GM18519 (cell line): Measurements from ENCODE around the gene ARL6.
"Not testable (repeated sequence)": the region's sequence is repeated elsewhere in the genome, so short reads cannot be mapped to it uniquely, and the experiment has no call there.

Experiments
- ATAC-seq: cut with Tn5 transposase; IDR thresholded peaks from one replicate; pipeline ENCODE4 v1.9.1; 2021; ENCODE audit warnings: mild to moderate bottlenecking, moderate library complexity; ENCODE audit not compliant: unreplicated experiment, low FRiP score

ARL6 gene

DNA sequence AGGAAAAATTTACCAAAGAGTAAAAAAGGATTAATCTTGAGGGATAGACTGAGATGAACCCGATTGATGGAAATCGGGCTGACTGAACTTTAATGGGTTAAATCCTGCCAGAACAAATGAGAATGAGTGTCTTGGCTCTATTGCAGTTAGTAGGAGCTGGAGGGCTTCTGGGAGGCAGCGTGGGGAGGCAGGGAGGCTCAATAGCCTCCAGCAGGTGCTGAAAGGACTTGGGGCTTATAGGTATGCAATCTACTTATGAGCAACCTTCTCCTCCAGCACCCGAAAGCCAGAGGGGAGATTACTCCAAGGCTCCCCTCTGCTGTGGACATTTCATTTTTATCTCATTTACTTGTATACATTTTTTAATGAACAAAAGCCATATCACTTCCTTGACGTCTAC lies 56.2 kb downstream of the ARL6 start:
- ATAC-seq = no peak

DNA sequence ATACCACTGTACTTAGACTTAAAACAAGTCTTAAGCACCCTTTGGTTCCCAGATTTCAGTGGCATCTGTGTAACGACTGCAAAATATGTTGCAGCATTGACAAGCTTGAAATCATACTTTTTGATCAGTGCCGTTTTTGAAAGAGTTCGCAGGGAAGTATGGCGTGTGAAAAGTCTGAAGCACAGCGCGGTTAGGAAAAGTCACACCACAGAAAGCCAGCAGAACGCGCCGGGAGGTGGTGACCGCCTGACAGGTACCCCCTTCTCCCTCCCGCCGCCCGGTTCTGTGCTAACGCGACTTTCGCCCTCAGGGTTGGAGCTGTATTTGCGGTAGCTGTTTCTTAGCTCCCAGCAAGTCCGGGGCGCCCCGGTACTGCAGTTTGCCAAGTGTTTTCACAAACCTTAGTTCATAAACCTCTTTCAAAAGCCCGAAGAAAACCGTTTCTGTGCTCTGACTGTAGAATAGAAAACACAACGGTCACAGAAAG lies 56.8 kb downstream of the ARL6 start:
- ATAC-seq = peak; percentile 35

DNA sequence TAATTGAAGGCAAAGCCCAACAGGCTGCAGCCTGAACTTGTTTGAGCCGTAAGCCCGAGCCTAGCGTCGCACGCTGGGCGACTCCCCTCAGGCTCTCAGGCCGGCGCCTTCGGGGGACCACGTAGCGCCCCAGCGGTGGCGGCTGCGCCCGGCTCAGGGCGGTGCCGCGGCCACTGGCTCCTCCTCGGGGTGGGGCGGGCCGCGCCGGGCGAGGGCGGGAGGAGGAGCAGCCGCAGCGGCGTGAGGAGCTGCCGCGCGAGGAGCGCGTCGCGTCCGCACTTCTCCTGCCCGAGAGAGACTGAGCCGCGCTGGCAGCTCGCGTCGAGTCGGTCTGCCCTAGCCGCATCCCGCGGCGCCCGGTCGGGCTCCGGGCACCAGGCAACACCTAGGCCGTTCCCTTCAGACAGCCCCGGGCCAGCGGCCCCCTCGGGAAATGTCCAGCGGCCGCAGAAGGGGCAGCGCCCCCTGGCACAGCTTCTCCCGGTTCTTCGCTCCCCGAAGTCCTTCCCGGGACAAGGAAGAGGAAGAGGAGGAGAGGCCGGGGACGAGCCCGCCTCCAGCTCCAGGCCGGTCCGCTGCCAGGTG lies 57.3 kb downstream of the ARL6 start, which contains the start of gene CRYBG3:
Gene CRYBG3 (plus strand): TSS at position 238 of the 585 bp plus-strand sequence. CDS start 196 bp downstream, at position 434.
- ATAC-seq = peak; percentile 98

DNA sequence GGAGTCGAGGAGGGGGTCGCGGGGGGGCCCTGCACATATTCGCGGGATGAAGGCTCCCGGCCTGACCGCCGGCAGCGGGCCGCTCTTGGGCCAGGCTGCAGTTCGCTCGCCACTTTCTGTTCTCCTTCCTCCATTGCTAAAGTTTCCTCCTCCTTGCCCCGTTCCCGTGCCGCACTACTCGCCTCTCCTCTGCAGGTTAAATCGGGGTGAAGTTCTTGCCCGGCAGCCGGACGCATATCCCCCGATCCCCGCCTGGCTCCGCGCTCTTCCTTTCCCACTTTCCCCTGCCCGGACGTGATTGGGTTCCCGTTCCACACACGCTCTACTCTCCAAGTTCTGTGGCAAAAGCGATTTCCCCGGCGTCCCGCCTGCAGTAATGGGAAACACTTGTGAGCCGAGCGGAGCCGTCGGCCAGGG lies 57.8 kb downstream of the ARL6 start:
- no peak for ATAC-seq

DNA sequence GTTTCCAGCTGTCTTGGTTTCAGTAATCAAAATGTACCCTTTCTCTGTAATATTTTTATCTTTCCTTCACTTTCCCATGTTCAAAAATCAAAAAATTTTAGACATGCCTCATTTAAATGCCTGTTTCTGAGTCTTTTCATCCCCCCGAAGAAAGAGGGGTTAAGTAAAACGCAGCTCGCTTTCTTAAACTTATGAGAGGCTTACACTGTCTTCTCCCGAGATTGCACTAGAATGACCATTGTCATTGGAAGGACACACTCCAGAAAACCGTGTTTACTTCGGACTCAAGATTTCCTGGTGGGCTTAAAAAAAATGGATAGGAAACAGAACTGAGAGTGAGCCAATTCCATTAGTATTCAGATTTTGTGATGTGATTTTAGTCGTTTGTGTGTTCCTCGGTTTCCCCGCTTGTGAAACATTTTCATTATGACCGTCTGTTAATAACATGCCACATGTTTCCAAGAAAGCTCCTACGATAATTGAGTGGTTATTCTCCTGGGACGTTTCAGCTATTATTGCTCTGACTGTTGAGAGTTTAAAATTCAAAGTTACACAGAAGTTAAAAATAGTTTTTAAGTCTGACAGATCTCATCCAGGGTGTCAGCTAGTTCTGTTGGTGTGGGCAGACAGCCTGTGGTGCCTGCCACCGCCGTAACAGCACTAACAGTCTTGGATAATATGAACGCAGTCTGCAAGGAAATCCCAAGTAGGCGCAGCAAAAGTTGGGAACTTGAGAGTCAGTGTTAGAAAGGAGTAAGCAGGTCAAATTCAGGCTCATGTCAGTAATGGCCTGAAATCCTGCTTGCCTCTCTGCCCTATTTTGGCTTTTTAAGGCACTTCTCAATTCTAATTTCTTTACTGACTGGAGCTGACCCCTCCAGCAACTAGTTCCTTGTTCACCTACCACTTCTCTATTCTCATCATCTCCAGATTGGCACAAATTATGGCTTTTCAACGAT lies 58.8 kb downstream of the ARL6 start:
- ATAC-seq = no peak

DNA sequence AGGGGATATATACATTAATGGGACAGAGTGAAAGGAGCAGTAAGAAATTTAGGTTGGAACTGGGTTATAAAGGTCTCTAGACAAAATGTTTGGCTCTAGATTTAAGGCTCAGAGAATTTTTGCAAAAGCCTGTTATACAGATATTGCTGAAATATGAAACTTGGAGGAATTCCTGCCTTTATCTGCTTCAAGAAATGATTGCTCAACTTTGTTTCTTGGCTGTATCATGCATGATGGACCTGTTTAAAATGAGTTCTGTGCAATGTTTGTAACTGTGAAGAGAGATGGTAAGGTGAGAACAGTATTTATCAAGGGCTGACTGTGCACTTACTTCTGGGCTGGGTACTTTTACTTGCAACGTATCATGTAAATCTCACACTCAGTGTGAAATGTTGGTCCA lies 60.5 kb downstream of the ARL6 start:
- no peak for ATAC-seq

DNA sequence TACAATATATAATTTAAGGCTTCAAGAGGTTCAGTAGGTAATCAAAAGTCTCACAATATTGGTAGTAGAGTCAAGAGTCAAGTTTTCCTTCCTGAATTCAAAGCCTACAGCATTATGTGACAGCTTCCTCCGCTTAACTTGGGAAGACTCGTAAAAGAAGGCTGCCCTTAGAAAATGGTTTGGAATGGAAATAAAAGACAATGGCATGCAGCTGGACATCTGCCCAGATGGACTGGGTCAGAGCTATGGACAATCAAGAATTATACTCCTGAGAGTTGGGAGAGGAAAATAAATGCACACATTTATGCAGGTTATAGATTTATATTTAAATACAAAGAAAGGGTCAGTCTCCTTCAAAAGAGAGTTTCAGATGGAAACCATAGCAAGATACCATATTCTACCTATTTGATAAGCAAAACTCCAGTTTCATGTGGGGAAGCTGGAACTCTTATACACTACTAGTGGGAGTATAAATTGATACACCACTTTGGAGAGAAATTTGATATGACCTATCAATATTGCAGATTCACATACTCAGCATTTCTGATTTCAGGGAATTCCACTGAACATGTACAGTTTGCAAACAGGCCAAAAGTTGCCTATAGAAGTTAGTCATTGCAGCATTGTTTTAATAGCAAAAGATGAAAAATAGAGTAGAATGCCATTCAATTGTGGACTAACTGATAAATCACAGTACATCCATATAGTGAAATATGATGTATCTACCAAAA lies 63.3 kb downstream of the ARL6 start:
- no peak for ATAC-seq

DNA sequence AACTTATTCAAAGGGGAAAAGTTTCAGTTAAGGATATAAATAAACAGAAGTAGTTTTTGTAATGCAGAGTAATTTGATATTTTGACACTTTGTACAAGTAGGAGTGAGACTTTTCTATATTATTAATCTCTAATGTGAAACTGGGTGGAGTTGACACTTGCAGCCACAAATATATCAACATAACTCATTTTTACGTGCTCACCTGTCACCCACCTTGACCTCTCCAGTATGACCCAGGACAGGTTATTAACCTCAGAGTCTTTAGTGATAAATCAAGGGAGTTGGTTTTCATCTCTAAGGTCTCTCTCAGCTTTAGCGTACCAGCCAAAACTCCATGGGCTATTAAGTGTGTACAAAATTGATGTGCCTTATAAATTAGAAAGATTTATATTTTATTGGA lies 64.6 kb downstream of the ARL6 start:
- no peak for ATAC-seq

DNA sequence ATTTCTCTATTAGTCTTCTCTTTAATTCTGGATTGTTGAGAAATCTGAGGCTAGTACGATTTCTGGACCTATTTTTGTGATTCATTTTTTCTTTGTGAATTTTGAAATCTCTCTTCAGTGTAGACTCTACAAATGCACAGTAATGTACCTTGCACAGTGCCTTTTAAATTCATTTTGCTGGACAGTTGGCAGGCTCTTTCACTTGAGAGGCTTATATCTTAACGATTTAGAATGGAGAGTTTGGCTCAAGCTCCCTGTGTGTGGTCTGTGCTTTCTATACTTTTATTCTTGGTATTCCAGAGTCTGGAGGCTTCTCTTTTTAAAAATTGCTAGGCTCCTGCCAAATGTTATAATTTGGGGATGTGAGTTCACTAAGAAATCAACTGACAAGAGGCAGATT lies 66.1 kb downstream of the ARL6 start:
- no peak for ATAC-seq

DNA sequence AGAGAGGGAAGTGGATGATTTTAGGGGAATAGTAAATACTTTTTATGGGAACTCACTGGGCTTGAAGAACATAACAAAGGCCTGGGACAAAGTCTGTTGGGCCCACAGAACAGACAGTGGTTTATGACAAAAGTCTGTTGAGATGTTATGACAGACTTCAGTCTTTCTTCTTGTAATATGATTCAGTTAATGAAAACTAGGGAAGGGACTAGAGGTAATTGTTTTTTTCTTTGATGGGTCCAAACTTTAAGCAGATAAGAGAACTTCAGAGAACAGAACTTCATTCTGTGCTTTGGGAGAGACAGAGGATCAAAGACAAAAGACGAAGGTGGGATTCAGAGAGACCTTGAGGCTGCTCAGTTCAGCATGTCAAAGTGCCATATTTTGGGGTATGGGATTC lies 66.6 kb downstream of the ARL6 start:
- ATAC-seq = no peak

DNA sequence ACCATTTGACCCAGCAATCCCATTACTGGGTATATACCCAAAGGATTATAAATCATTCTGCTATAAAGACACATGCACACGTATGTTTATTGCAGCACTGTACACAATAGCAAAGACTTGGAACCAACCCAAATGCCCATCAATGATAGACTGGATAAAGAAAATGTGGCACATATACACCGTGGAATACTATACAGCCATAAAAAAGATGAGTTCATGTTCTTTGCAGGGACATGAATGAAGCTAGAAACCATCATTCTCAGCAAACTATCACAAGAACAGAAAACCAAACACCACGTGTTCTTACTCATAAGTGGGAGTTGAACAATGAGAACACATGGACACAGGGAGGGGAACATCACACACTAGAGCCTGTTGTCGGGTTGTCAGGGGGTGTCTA lies 68.6 kb downstream of the ARL6 start:
- not testable (repeated sequence) for ATAC-seq

DNA sequence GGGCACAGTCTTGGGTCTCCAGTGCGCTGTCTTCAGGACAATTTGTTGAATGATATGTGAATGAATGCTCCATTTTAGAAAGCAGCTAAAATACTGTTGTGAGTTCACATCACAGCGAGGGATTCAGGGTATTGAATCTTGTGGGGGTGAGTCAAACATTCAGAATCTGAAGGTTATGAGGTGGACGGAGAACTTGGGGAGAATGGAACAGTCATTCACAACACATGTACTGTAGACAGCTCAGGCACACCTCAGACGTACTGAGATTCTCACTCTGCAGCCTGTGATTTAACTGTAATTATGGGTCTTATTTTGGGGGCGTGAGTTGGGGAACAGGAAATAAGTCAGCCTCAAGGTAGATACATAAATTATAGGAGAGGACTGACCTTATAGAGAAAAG lies 71.2 kb downstream of the ARL6 start:
- ATAC-seq = no peak

DNA sequence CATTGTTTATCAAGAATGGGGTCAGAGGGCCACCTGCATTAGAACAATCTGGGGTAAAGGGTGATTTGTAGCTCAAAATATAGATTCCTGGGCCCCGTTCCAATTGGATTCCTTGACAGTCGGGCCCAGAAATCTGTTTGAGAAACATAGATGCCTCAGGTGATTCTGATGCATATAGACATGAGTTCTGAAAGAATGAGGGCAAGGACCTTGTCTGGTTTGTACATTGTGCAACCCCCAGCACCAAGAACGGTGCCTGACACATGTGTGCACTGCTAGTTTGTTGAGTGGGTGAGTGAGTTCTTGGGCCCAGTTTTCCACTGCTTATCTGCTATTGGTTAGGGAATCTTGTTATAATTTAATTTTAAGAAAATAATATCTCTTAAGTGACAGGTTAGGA lies 73.8 kb downstream of the ARL6 start:
- ATAC-seq = no peak

DNA sequence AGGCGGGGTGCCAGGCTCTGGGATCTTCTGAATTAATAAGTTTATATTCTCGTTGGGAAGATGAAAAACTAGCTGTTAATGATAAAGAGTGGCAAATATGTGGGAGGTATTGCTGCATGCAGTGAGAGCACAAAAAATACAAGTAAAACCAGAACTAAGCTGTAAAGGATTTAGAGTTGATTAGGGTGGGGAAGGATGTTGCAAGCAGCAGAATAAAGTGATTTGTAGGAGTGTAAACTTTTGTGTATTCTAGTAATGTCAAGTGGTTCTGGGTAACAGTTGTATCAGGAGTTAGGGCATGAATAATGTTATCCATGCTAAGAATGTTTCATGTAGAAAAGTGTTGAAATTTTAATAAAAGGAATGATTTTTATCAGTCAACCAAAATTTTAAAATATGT lies 75.4 kb downstream of the ARL6 start:
- ATAC-seq = no peak

DNA sequence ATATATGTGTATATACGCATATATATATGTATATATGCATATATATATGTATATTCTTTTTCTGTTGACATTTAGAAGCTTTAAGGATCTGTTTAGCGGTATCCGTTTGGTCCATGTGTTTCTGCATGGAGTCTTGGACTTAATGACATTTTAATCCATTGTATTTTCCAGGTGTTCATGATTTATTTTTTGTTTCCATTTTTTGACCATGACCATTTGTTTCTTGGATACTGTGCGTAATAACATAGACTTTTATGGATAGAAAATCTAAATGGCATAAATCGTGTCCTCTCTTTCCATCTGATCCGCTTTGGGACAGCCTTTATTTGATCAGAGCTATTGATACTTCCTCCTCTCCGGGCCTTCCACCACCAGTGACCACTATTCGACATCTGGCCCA lies 76.7 kb downstream of the ARL6 start:
- ATAC-seq = no peak

DNA sequence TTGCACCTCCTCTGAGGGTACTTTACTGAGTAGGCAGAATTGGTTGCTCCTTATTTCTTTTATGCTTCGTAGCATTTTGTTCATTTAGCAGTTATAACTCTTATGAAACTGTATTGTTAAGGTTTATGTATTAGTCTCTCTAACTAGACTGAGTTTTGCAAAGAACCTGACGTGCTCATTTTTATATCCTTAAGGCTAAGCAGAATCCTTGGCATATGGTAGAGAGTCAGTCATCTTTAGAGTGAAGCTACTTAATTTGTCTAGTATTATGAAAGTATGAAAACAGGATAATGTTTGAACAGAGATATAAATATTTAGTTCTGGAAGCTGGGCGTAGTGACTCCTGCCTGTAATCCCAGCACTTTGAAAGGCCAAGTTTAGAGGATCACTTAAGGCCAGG lies 77.4 kb downstream of the ARL6 start:
- ATAC-seq = no peak

DNA sequence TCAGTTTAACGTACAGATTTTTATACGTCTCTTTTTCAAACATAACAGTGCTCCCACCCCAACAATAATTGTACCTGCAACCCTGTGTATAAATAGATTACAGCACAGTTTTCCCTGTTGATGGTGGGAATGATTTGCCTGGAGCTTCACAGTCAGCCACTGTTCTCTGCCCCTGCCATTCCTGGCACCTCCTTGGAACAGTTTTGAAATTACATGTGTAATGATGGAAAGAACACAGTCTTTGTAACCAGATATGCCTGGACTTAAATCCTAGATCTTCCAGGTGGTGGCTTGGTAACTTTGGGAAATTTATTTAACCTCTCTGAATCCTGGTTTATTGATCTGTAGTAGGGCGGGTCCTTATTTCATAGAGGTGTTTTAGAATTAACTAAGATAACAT lies 84.2 kb downstream of the ARL6 start:
- ATAC-seq = no peak
